KMS-11 (cell line): ENCODE data around the gene MAPK4.

ENCODE experiments used
- H2AFZ ChIP-seq: fragments of 200-600 bp; sonication (generic); 2 replicates; pipeline ENCODE4 v1.6.1; 2016; ENCODE audit warnings: antibody characterized with exemption, mixed run types, low read depth
- H3K27ac ChIP-seq: fragments of 200-600 bp; sonication (generic); 2 replicates; pipeline ENCODE4 v1.6.1; 2016; ENCODE audit warnings: mild to moderate bottlenecking, mixed run types
- H3K27me3 ChIP-seq: fragments of 200-600 bp; sonication (generic); 2 replicates; pipeline ENCODE4 v1.6.1; 2017; ENCODE audit warnings: mild to moderate bottlenecking, low read depth, mixed run types, moderate library complexity; ENCODE audit not compliant: insufficient read depth
- H3K36me3 ChIP-seq: fragments of 200-600 bp; sonication (generic); 2 replicates; pipeline ENCODE4 v1.6.1; 2017; ENCODE audit warnings: mild to moderate bottlenecking, mixed run types; ENCODE audit not compliant: insufficient read depth
- H3K4me1 ChIP-seq: fragments of 200-600 bp; sonication (generic); 2 replicates; pipeline ENCODE4 v1.6.1; 2016; ENCODE audit warnings: mild to moderate bottlenecking, low read depth, mixed run types; ENCODE audit not compliant: poor library complexity, severe bottlenecking
- H3K4me2 ChIP-seq: fragments of 200-600 bp; sonication (generic); 2 replicates; pipeline ENCODE4 v1.7.0; 2016; ENCODE audit warnings: mild to moderate bottlenecking, mixed run types
- H3K4me3 ChIP-seq: fragments of 200-600 bp; sonication (generic); IDR thresholded peaks from 2 replicates; pipeline ENCODE4 v1.6.1; 2017; ENCODE audit warnings: low read depth, low read length, mixed read lengths; ENCODE audit not compliant: insufficient read depth
- H3K79me2 ChIP-seq: fragments of 200-600 bp; sonication (generic); 2 replicates; pipeline ENCODE4 v1.6.1; 2016; ENCODE audit warnings: low read depth, mixed run types; ENCODE audit not compliant: insufficient read depth
- H3K9ac ChIP-seq: fragments of 200-600 bp; sonication (generic); 2 replicates; pipeline ENCODE4 v1.6.1; 2016; ENCODE audit warnings: mild to moderate bottlenecking, mixed run types
- H4K20me1 ChIP-seq: fragments of 200-600 bp; sonication (generic); 2 replicates; pipeline ENCODE4 v1.6.1; 2016; ENCODE audit warnings: mild to moderate bottlenecking, mixed run types; ENCODE audit not compliant: insufficient read depth
- TF ChIP-seq, protein P1 (sequence below): fragments of 200-600 bp; sonication (generic); conservative IDR thresholded peaks from 2 replicates; pipeline ENCODE4 v1.6.1; 2017; ENCODE audit warnings: low read depth, mild to moderate bottlenecking, antibody characterized with exemption, low read length, moderate library complexity, mixed read lengths

MAPK4 gene

DNA sequence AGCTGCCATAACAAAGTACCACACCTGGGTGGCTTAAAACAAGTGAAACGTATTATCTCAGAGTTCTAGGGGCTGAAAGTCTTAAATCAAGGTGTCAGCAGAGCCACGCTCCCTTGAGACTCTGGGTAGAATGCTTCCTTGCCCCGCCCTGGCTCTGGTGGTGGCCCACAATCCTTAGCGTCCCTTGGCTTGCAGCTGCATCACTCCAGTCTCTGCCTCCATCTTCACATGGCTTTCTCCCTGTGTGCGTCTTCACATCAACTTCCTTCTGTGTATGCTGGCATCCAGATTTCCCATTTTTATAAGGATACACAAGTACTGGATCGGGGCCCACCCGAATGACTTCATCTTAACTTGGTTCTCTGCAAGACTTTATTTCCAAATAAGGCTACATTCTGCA lies 197.5 kb downstream of the MAPK4 start:
- H3K79me2 ChIP-seq: no peaks in the 10 kb centered on the region
- TF ChIP-seq, protein P1, sequence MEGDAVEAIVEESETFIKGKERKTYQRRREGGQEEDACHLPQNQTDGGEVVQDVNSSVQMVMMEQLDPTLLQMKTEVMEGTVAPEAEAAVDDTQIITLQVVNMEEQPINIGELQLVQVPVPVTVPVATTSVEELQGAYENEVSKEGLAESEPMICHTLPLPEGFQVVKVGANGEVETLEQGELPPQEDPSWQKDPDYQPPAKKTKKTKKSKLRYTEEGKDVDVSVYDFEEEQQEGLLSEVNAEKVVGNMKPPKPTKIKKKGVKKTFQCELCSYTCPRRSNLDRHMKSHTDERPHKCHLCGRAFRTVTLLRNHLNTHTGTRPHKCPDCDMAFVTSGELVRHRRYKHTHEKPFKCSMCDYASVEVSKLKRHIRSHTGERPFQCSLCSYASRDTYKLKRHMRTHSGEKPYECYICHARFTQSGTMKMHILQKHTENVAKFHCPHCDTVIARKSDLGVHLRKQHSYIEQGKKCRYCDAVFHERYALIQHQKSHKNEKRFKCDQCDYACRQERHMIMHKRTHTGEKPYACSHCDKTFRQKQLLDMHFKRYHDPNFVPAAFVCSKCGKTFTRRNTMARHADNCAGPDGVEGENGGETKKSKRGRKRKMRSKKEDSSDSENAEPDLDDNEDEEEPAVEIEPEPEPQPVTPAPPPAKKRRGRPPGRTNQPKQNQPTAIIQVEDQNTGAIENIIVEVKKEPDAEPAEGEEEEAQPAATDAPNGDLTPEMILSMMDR: no peak
- no peaks in the 10 kb centered on the region for H3K4me1 ChIP-seq
- H3K9ac ChIP-seq: no peak overlapping the region
- no peaks in the 10 kb centered on the region for H3K36me3 ChIP-seq
- no peak overlapping the region for H2AFZ ChIP-seq
- no peak overlapping the region for H3K4me3 ChIP-seq
- H3K4me2 ChIP-seq: no peak overlapping the region
- H4K20me1 ChIP-seq: no peaks in the 10 kb centered on the region
- no peaks in the 10 kb centered on the region for H3K27me3 ChIP-seq
- H3K27ac ChIP-seq: no peak overlapping the region

DNA sequence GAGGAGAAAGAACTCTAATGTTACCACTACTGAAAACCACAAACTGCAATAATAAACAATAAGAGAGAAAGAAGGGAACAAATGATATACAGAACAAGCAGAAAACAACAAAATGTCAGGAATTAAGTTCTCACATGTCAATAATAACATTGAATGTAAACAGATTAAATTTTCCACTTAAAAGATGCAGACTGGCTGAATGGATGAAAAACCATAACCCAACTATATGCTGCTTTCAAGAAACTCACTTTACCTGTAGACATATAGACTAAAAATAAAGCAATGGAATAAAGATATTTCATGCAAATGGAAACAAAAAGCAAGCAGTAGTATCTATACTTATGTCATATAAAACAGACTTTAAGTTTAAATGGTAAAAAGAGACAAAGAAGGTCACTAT lies 209.6 kb downstream of the MAPK4 start:
- Histone ChIP-seq H4K20me1 (no peaks in the 10 kb centered on the region), H3K4me2 (no peak overlapping the region)

DNA sequence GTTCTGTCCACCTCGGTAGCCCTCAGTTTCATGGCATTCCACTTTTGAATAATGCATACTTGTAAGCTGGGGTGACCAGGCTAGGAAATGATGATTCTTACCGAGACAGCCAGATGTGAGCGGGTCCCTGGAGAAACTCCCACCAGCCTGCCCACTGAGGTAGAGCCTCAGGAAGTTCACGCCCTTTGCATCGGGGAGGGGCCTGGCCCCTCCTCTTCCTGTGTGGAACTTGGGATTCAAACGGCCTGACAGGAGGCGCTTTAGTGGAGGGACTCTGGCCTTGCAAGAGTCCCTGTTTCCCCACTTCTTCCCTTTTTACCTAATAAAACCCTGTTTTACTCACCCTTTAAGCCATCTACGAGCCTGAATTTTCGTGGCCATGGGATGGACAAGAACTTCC lies 215.3 kb downstream of the MAPK4 start:
- Histone ChIP-seq H3K4me3 (no peak overlapping the region), H4K20me1 (no peaks in the 10 kb centered on the region), H3K4me2 (no peak overlapping the region), H3K9ac (no peak overlapping the region), H3K36me3 (no peaks in the 10 kb centered on the region), H3K27me3 (no peaks in the 10 kb centered on the region), H3K4me1 (no peaks in the 10 kb centered on the region), H2AFZ (no peak overlapping the region), H3K27ac (no peak overlapping the region), H3K79me2 (no peaks in the 10 kb centered on the region)
- TF ChIP-seq, protein P1: no peak

More for the DNA sequence above, 209.6 kb downstream of the MAPK4 start:
- no peak overlapping the region for H3K27ac ChIP-seq
- H3K4me1 ChIP-seq: no peaks in the 10 kb centered on the region
- no peak overlapping the region for H3K4me3 ChIP-seq
- no peak overlapping the region for H3K9ac ChIP-seq
- no peaks in the 10 kb centered on the region for H3K79me2 ChIP-seq
- no peaks in the 10 kb centered on the region for H3K27me3 ChIP-seq
- no peaks in the 10 kb centered on the region for H3K36me3 ChIP-seq
- H2AFZ ChIP-seq: no peak overlapping the region
- TF ChIP-seq, protein P1: no peak

DNA sequence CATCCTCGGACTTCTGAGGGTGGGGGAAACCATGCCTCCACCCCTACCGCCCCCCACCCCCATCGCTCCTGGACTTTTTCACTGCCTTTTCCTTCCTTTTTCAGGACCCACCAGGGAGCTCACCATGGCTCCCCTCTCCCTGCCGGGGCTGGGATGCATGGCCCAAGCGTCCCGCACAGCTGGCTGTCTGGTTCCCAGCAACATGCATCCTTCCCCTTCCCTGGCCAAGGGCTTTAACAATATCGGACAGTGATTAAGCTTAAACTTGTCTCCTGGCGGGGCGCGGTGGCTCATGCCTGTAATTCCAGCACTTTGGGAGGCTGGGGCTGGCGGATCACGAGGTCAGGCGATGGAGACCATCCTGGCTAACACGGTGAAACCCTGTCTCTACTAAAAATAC lies 215.8 kb downstream of the MAPK4 start:
- no peak overlapping the region for H3K4me3 ChIP-seq
- no peaks in the 10 kb centered on the region for H3K36me3 ChIP-seq
- no peak overlapping the region for H2AFZ ChIP-seq
- H3K79me2 ChIP-seq: no peaks in the 10 kb centered on the region
- no peak overlapping the region for H3K4me2 ChIP-seq
- no peaks in the 10 kb centered on the region for H4K20me1 ChIP-seq
- TF ChIP-seq, protein P1: no peak
- H3K27ac ChIP-seq: no peak overlapping the region
- H3K9ac ChIP-seq: no peak overlapping the region
- H3K27me3 ChIP-seq: no peaks in the 10 kb centered on the region
- no peaks in the 10 kb centered on the region for H3K4me1 ChIP-seq
